ENCODE data around the gene TENM4.

DNA sequence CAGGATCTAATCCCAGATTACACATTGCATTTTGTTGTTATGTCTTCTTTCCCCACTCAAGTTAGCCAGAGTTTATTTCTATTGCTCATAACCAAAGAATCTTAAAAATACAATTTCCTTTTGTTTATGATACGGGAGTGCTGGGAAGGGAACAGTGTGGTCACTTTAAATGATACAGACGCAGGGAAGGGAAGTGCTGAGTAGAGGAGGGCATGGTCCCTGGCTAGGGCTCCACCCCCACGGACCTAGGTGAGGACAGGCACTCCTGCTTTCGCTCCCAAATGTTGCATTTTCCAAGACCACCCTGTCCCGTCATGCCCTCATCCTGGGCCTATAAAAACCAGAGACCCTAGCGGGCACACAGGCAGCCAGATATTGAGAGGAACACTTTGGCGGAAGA, 835.5 kb downstream of the TENM4 start:
- TF ChIP-seq POLR2AphosphoS5 (IDR thresholded peaks at IDR 0.05; ENCODE audit: borderline replicate concordance, low read depth, low read length): no peak
- TF ChIP-seq EZH2 (IDR thresholded peaks at IDR 0.05): no peak
